Neural cell (in vitro differentiated cells): ENCODE measurements around the gene EDNRA. TPM values are rescaled to one million over a fixed set of nuclear protein-coding genes. Genes with fewer than 3 reads are reported as not detected.

Source experiments
- H2AFZ ChIP-seq: fragments of 200-600, 300-800 bp; sonication (generic), shearing (Covaris generic); 2 replicates; pipeline ENCODE4 v1.6.0; 2014; ENCODE audit warnings: low read depth, mild to moderate bottlenecking, antibody characterized with exemption, low read length, moderate library complexity
- H3F3A ChIP-seq: fragments of 200-600 bp; shearing (Covaris generic); 2 replicates; pipeline ENCODE4 v1.6.1; 2016; ENCODE audit warnings: mild to moderate bottlenecking, moderate library complexity, mixed read lengths, antibody characterized with exemption, low read length; ENCODE audit not compliant: insufficient read depth, poor library complexity, severe bottlenecking
- H3K27ac ChIP-seq: fragments of 200-600, 300-800 bp; sonication (generic), shearing (Covaris generic); 2 replicates; pipeline ENCODE4 v1.5.1; 2014; ENCODE audit warnings: mild to moderate bottlenecking, low read length, moderate library complexity
- H3K27me3 ChIP-seq: fragments of 300-800, 200-600 bp; sonication (generic), shearing (Covaris generic); 2 replicates; pipeline ENCODE4 v1.6.0; 2014; ENCODE audit warnings: mild to moderate bottlenecking, low read depth, low read length, moderate library complexity; ENCODE audit not compliant: insufficient read depth
- H3K36me3 ChIP-seq: fragments of 300-800, 200-600 bp; sonication (generic), shearing (Covaris generic); 2 replicates; pipeline ENCODE4 v1.5.1; 2014; ENCODE audit warnings: mild to moderate bottlenecking, antibody characterized with exemption, low read length, moderate library complexity; ENCODE audit not compliant: insufficient read depth
- H3K4me2 ChIP-seq: fragments of 300-800, 200-600 bp; sonication (generic), shearing (Covaris generic); 2 replicates; pipeline ENCODE4 v1.6.0; 2014; ENCODE audit warnings: mild to moderate bottlenecking, low read length
- H3K4me3 ChIP-seq: fragments of 300-800, 200-600 bp; sonication (generic), shearing (Covaris generic); 2 replicates; pipeline ENCODE4 v1.5.1; 2014; ENCODE audit warnings: mild to moderate bottlenecking, low read length, moderate library complexity
- H3K79me2 ChIP-seq: fragments of 200-600 bp; shearing (Covaris generic); replicated peaks from 2 replicates; pipeline ENCODE4 v1.6.0; 2014; ENCODE audit warnings: mild to moderate bottlenecking, low read length, moderate library complexity; ENCODE audit not compliant: insufficient read depth
- H3K9ac ChIP-seq: fragments of 300-800, 200-600 bp; sonication (generic), shearing (Covaris generic); 2 replicates; pipeline ENCODE4 v1.6.1; 2016; ENCODE audit warnings: mild to moderate bottlenecking, low read length, mixed read lengths
- H3K9me2 ChIP-seq: fragments of 200-600 bp; shearing (Covaris generic); 2 replicates; pipeline ENCODE4 v1.6.1; 2016; ENCODE audit warnings: mild to moderate bottlenecking, low read length, mixed read lengths; ENCODE audit not compliant: insufficient read depth
- H3K9me3 ChIP-seq: fragments of 200-600, 300-800 bp; sonication (generic), shearing (Covaris generic); 2 replicates; pipeline ENCODE4 v1.6.1; 2016; ENCODE audit warnings: mild to moderate bottlenecking, mixed run types, low read length, moderate library complexity, mixed read lengths
- H4K20me1 ChIP-seq: fragments of 200-600 bp; shearing (Covaris generic); 2 replicates; pipeline ENCODE4 v1.6.1; 2016; ENCODE audit warnings: mild to moderate bottlenecking, mixed run types; ENCODE audit not compliant: insufficient read depth
- EP300 ChIP-seq: fragments of 450-650 bp; conservative IDR thresholded peaks from 2 replicates; pipeline ENCODE4 v1.6.1; 2014; ENCODE audit warnings: antibody characterized with exemption, mild to moderate bottlenecking, moderate library complexity; ENCODE audit not compliant: poor library complexity, severe bottlenecking
- EZH2 ChIP-seq: fragments of 200-600, 300-800 bp; shearing (Covaris generic), sonication (generic); IDR thresholded peaks from 2 replicates; pipeline ENCODE4 v1.6.1; 2014; ENCODE audit warnings: antibody characterized with exemption, low read length, borderline replicate concordance, mild to moderate bottlenecking; ENCODE audit not compliant: insufficient read depth, poor library complexity, severe bottlenecking
- MXI1 ChIP-seq: fragments of 450-650 bp; conservative IDR thresholded peaks from 2 replicates; pipeline ENCODE4 v1.6.1; 2014; ENCODE audit warnings: antibody characterized with exemption, mild to moderate bottlenecking; ENCODE audit not compliant: poor library complexity, severe bottlenecking
- POLR2AphosphoS5 ChIP-seq: IDR thresholded peaks from 2 replicates; pipeline ENCODE4 v1.6.1; 2012
- RAD21 ChIP-seq: fragments of 450-650 bp; conservative IDR thresholded peaks from 2 replicates; pipeline ENCODE4 v1.6.1; 2014; ENCODE audit warnings: antibody characterized with exemption, mild to moderate bottlenecking, moderate library complexity
- SMC3 ChIP-seq: fragments of 450-650 bp; conservative IDR thresholded peaks from 2 replicates; pipeline ENCODE4 v1.6.1; 2014; ENCODE audit warnings: antibody characterized with exemption, mild to moderate bottlenecking, moderate library complexity; ENCODE audit not compliant: poor library complexity
- TAF1 ChIP-seq: IDR thresholded peaks from 2 replicates; pipeline ENCODE4 v1.6.1; 2012; ENCODE audit warnings: low read depth
- polyA plus RNA-seq: library from polyadenylated mRNA; depleted of rRNA; stranded (reverse); fragments of >200 nt; gene quantifications from 2 replicates; pipeline ENCODE4 v1.2.3, GENCODE V29; 2014
- TF ChIP-seq, protein P1 (sequence below): fragments of 450-650 bp; IDR thresholded peaks from 2 replicates; pipeline ENCODE4 v1.5.1; 2014; ENCODE audit warnings: antibody characterized with exemption, mild to moderate bottlenecking, moderate library complexity; ENCODE audit not compliant: poor library complexity, severe bottlenecking
- TF ChIP-seq, protein P2 (sequence below): IDR thresholded peaks from 2 replicates; pipeline ENCODE4 v1.6.1; 2012; ENCODE audit warnings: borderline replicate concordance

The EDNRA gene
- polyA plus RNA-seq, 1 donor from 2014 or later, result 0.19 TPM

DNA sequence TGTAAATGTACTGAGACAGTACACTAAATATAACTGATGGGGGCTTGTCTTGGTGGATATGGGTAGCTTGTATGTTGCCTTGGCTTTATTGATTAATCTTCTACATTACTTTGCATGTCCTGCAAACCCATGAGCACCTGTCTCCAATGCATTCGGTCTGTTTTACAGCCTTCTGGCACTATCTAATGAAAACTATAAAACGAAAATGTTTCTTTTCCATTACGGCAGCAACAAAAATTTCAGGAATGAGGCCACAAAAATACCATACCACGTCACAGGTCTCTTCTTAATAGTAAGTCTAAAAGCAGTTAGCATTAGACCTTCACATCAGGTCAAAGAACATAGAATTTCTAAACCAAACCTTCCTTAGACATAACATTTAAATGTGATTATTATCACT is 49.8 kb downstream of the EDNRA start:
- no peaks in the 10 kb centered on the region for H3K27me3 ChIP-seq
- H3K9ac ChIP-seq, result no peak overlapping the region
- H3K9me2 ChIP-seq, result no peaks in the 10 kb centered on the region
- H4K20me1 ChIP-seq, result no peaks in the 10 kb centered on the region
- no peaks in the 10 kb centered on the region for H3K79me2 ChIP-seq
- no peaks in the 10 kb centered on the region for H3K9me3 ChIP-seq
- H3F3A ChIP-seq, result no peaks in the 10 kb centered on the region
- no peak overlapping the region for H3K4me2 ChIP-seq
- H3K36me3 ChIP-seq, result no peaks in the 10 kb centered on the region
- no peak for TF ChIP-seq RAD21
- TF ChIP-seq, protein P1, sequence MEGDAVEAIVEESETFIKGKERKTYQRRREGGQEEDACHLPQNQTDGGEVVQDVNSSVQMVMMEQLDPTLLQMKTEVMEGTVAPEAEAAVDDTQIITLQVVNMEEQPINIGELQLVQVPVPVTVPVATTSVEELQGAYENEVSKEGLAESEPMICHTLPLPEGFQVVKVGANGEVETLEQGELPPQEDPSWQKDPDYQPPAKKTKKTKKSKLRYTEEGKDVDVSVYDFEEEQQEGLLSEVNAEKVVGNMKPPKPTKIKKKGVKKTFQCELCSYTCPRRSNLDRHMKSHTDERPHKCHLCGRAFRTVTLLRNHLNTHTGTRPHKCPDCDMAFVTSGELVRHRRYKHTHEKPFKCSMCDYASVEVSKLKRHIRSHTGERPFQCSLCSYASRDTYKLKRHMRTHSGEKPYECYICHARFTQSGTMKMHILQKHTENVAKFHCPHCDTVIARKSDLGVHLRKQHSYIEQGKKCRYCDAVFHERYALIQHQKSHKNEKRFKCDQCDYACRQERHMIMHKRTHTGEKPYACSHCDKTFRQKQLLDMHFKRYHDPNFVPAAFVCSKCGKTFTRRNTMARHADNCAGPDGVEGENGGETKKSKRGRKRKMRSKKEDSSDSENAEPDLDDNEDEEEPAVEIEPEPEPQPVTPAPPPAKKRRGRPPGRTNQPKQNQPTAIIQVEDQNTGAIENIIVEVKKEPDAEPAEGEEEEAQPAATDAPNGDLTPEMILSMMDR, result no peak
- TF ChIP-seq SMC3, result no peak
- TF ChIP-seq, protein P2, sequence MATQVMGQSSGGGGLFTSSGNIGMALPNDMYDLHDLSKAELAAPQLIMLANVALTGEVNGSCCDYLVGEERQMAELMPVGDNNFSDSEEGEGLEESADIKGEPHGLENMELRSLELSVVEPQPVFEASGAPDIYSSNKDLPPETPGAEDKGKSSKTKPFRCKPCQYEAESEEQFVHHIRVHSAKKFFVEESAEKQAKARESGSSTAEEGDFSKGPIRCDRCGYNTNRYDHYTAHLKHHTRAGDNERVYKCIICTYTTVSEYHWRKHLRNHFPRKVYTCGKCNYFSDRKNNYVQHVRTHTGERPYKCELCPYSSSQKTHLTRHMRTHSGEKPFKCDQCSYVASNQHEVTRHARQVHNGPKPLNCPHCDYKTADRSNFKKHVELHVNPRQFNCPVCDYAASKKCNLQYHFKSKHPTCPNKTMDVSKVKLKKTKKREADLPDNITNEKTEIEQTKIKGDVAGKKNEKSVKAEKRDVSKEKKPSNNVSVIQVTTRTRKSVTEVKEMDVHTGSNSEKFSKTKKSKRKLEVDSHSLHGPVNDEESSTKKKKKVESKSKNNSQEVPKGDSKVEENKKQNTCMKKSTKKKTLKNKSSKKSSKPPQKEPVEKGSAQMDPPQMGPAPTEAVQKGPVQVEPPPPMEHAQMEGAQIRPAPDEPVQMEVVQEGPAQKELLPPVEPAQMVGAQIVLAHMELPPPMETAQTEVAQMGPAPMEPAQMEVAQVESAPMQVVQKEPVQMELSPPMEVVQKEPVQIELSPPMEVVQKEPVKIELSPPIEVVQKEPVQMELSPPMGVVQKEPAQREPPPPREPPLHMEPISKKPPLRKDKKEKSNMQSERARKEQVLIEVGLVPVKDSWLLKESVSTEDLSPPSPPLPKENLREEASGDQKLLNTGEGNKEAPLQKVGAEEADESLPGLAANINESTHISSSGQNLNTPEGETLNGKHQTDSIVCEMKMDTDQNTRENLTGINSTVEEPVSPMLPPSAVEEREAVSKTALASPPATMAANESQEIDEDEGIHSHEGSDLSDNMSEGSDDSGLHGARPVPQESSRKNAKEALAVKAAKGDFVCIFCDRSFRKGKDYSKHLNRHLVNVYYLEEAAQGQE, result no peak
- TF ChIP-seq EZH2, result no peak
- TF ChIP-seq EP300, result no peak
- TF ChIP-seq TAF1, result no peak
- no peak for TF ChIP-seq POLR2AphosphoS5
- no peak for TF ChIP-seq MXI1
- H2AFZ ChIP-seq, result no peak overlapping the region
- no peak overlapping the region for H3K27ac ChIP-seq
- no peak overlapping the region for H3K4me3 ChIP-seq

DNA sequence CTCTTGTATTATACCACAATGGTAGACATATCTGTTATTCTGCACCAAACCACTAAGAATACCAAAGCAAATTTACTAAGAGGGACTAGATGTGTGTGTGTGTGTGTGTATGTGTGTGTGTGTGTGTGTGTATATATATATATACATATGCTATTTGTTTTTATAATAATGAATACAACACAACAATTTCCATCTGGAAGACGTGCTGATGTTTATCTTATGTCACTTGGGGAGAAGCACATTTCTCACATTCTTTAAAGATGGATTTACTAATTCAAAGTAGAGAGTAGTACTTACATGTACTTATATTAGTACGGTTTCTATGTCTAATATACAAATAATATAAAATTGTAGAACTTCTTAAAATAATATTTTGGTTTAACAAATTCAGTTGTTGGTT is 52.0 kb downstream of the EDNRA start:
- Histone ChIP-seq H3K9me2 (no peaks in the 10 kb centered on the region), H3K27ac (no peak overlapping the region), H4K20me1 (no peaks in the 10 kb centered on the region), H3K36me3 (no peaks in the 10 kb centered on the region), H3K9ac (no peak overlapping the region), H3K9me3 (no peaks in the 10 kb centered on the region), H3K4me3 (no peak overlapping the region), H3K27me3 (no peaks in the 10 kb centered on the region), H3K4me2 (no peak overlapping the region), H2AFZ (no peak overlapping the region), H3K79me2 (no peaks in the 10 kb centered on the region), H3F3A (no peaks in the 10 kb centered on the region)
- no peak for TF ChIP-seq POLR2AphosphoS5

DNA sequence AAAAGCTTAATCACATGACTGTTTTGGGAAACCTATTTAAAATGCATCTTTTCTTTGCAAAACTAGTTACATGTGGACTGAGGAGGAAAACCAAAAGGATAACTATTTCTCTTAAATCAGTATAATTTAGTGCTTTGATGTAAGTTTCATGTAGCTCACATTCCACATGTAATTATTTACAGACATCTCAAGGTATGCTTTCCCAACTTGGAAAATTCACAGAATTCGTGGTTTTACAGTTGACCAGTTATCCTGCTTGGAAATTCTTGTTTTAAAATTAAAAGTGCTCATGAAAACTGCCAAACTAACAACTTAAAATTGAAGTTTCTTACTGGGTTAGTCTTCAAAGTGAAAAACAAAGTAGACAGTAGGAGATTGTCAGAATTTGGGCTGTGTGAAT is 52.4 kb downstream of the EDNRA start:
- Histone ChIP-seq H3K9me2 (no peaks in the 10 kb centered on the region), H3K9ac (no peak overlapping the region), H2AFZ (no peak overlapping the region), H3K9me3 (no peaks in the 10 kb centered on the region), H3K27ac (no peak overlapping the region), H4K20me1 (no peaks in the 10 kb centered on the region), H3K36me3 (no peaks in the 10 kb centered on the region), H3K27me3 (no peaks in the 10 kb centered on the region), H3F3A (no peaks in the 10 kb centered on the region), H3K4me2 (no peak overlapping the region), H3K4me3 (no peak overlapping the region), H3K79me2 (no peaks in the 10 kb centered on the region)
- TF ChIP-seq EP300 (no peak), MXI1 (no peak), EZH2 (no peak)
- TF ChIP-seq, protein P2, result no peak
